Measurements from ENCODE around the gene SLC9A3.

- no peak for TF ChIP-seq CTCF (IDR thresholded peaks at IDR 0.05)
- no peak for TF ChIP-seq POLR2A (IDR thresholded peaks at IDR 0.05)
These were observed 34.1 kb upstream of the SLC9A3 start for GRCh38 chr5:558326-558725.

All from esophagus squamous epithelium (tissue), 4 donors.